ENCODE results near the gene OR5H6. TPM values are rescaled to one million over a fixed set of nuclear protein-coding genes. Genes with fewer than 3 reads are reported as not detected.
"Not testable (repeated sequence)": the region's sequence is repeated elsewhere in the genome, so short reads cannot be mapped to it uniquely, and the experiment has no call there.

OR5H6 gene
- total RNA-seq, 1 donor from 2014 or later, result not detected

GRCh38 chr3:98240131-98240530 lies 23.9 kb upstream of the OR5H6 start:
- TF ChIP-seq CTCF (IDR thresholded peaks at IDR 0.05), result no peak
- no peaks in the 10 kb centered on the region for H3K36me3 Mint-ChIP-seq (ENCODE audit: low read depth)
- H3K27me3 Mint-ChIP-seq (ENCODE audit: low read depth), result peaks cover 6% of the 10 kb centered on the region
- no peak overlapping the region for H3K27ac Mint-ChIP-seq (ENCODE audit: unreplicated experiment)
- no peak overlapping the region for H3K4me3 Mint-ChIP-seq (ENCODE audit: unreplicated experiment)
- H3K4me1 Mint-ChIP-seq (ENCODE audit: low read depth), result no peaks in the 10 kb centered on the region
- no peak for DNase-seq (ENCODE audit: low spot score)
- no peaks in the 10 kb centered on the region for H3K9me3 Mint-ChIP-seq (ENCODE audit: low read depth)

DNA sequence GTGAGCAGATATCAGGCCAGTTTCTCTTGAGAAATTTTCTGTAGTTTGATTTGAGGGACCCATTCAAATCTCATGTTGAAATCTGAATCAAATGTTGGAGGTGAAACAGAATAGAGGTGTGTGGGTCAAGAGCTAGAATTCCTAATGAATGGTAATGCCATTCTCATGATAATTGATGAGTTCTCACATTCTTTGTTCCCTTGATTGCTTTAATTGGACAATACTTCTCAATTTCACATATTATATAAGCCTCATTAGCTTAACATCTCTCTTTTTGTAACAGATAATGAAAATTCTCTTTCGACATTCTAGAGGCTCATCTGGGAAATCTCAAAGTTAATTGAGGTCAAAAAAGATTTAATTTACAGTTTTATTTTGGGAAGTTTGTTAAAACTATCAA lies 21.9 kb upstream of the OR5H6 start:
- Mint-ChIP-seq H3K4me1 (ENCODE audit: low read depth) (no peaks in the 10 kb centered on the region), H3K36me3 (ENCODE audit: low read depth) (no peaks in the 10 kb centered on the region), H3K27me3 (ENCODE audit: low read depth) (peaks cover 3% of the 10 kb centered on the region), H3K9me3 (ENCODE audit: low read depth) (no peaks in the 10 kb centered on the region), H3K4me3 (ENCODE audit: unreplicated experiment) (no peak overlapping the region), H3K27ac (ENCODE audit: unreplicated experiment) (no peak overlapping the region)
- TF ChIP-seq CTCF (IDR thresholded peaks at IDR 0.05), result no peak
- no peak for DNase-seq (ENCODE audit: low spot score)

DNA sequence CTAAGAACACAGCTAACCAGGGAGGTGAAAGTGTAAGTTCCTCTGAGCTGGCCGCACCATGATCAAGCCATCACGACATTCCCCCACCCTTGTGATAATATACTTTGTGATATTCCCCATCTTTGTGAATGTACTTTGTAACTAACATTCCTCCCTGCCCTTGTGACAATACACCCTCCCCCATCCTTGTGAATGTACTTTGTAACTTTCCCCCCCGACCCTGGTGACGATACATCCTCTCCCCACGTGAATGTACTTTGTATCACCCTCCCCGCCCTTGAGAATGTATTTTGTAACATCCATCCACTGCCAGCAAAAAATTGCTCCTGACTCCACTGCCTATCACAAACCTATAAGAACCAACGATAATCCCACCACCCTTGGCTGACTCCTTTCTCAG lies 20.2 kb upstream of the OR5H6 start:
- no peak for TF ChIP-seq CTCF (IDR thresholded peaks at IDR 0.05)
- Mint-ChIP-seq H3K4me1 (ENCODE audit: low read depth) (no peaks in the 10 kb centered on the region), H3K27me3 (ENCODE audit: low read depth) (peaks cover 2% of the 10 kb centered on the region), H3K36me3 (ENCODE audit: low read depth) (no peaks in the 10 kb centered on the region), H3K27ac (ENCODE audit: unreplicated experiment) (no peak overlapping the region), H3K4me3 (ENCODE audit: unreplicated experiment) (no peak overlapping the region), H3K9me3 (ENCODE audit: low read depth) (no peaks in the 10 kb centered on the region)
- no peak for DNase-seq (ENCODE audit: low spot score)

DNA sequence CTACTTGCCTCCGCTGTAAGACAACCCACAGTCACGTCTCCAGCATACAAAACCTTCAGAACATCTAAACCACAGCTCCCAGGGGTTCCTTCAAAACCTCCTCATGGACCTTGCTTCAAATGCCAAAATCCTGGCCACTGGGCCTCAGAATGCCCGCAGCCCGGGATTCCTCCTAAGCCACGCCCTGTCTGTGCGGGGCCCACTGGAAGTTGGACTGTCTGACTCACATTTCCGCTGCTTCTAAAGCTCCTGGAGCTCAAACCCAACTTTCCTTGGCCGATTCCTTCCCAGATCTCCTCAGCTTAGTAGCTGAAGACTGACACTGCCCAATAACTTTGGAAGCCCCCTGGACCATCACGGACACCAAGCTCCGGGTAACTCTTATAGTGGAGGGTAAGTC lies 17.9 kb upstream of the OR5H6 start:
- no peak overlapping the region for H3K27ac Mint-ChIP-seq (ENCODE audit: unreplicated experiment)
- no peak overlapping the region for H3K4me3 Mint-ChIP-seq (ENCODE audit: unreplicated experiment)

GRCh38 chr3:98256026-98256425 lies 8.0 kb upstream of the OR5H6 start:
- not testable (repeated sequence) for H3K27me3 Mint-ChIP-seq (ENCODE audit: low read depth); H3K9me3 Mint-ChIP-seq (ENCODE audit: low read depth); H3K27ac Mint-ChIP-seq (ENCODE audit: unreplicated experiment); H3K36me3 Mint-ChIP-seq (ENCODE audit: low read depth); H3K4me3 Mint-ChIP-seq (ENCODE audit: unreplicated experiment); H3K4me1 Mint-ChIP-seq (ENCODE audit: low read depth); DNase-seq (ENCODE audit: low spot score)

More for the DNA sequence above, 17.9 kb upstream of the OR5H6 start:
- TF ChIP-seq CTCF (IDR thresholded peaks at IDR 0.05), result no peak
- DNase-seq (ENCODE audit: low spot score), result no peak
- Mint-ChIP-seq H3K9me3 (ENCODE audit: low read depth) (no peaks in the 10 kb centered on the region), H3K27me3 (ENCODE audit: low read depth) (no peaks in the 10 kb centered on the region), H3K36me3 (ENCODE audit: low read depth) (no peaks in the 10 kb centered on the region), H3K4me1 (ENCODE audit: low read depth) (no peaks in the 10 kb centered on the region)

GRCh38 chr3:98259707-98260106 lies 4.3 kb upstream of the OR5H6 start:
- Mint-ChIP-seq H3K27ac (ENCODE audit: unreplicated experiment) (no peak overlapping the region), H3K4me3 (ENCODE audit: unreplicated experiment) (no peak overlapping the region), H3K27me3 (ENCODE audit: low read depth) (peaks cover 3% of the 10 kb centered on the region), H3K9me3 (ENCODE audit: low read depth) (peaks cover 5% of the 10 kb centered on the region), H3K36me3 (ENCODE audit: low read depth) (no peaks in the 10 kb centered on the region), H3K4me1 (ENCODE audit: low read depth) (no peaks in the 10 kb centered on the region)
- TF ChIP-seq CTCF (IDR thresholded peaks at IDR 0.05), result no peak
- no peak for DNase-seq (ENCODE audit: low spot score)
